IPS DF 6.9 (cell line): ENCODE data around the gene PIK3CD.

Source experiments
- DNase-seq: peaks from one replicate; pipeline ENCODE4 v3.0.0-alpha.2; 2013; ENCODE audit warnings: low read depth, low spot score
- H3K27ac ChIP-seq: one replicate; pipeline ENCODE4 v1.5.1; 2013; ENCODE audit warnings: low read length, control low read depth
- H3K27me3 ChIP-seq: 2 replicates; pipeline ENCODE4 v1.6.1; 2013; ENCODE audit warnings: mild to moderate bottlenecking, low read length; ENCODE audit not compliant: control insufficient read depth, insufficient read depth
- H3K36me3 ChIP-seq: 2 replicates; pipeline ENCODE4 v1.6.1; 2013; ENCODE audit warnings: low read length; ENCODE audit not compliant: control insufficient read depth, insufficient read depth
- H3K4me1 ChIP-seq: 2 replicates; pipeline ENCODE4 v1.6.1; 2013; ENCODE audit warnings: low read length; ENCODE audit not compliant: control insufficient read depth, insufficient read depth
- H3K4me3 ChIP-seq: 2 replicates; pipeline ENCODE4 v1.5.1; 2013; ENCODE audit warnings: mild to moderate bottlenecking, low read length
- H3K9me3 ChIP-seq: 2 replicates; pipeline ENCODE4 v1.6.1; 2013; ENCODE audit warnings: low read length, inconsistent platforms; ENCODE audit not compliant: control insufficient read depth, insufficient read depth
- WGBS: extraction: QIAGEN DNeasy Blood & Tissue Kit; methylation state at CpG from one replicate; pipeline ENCODE4 v1.1.7; 2013; ENCODE audit warnings: mixed read lengths, missing lambda C conversion rate; ENCODE audit not compliant: insufficient read length, insufficient coverage; 5-methylcytosine and 5-hydroxymethylcytosine counted together

Gene PIK3CD

DNA sequence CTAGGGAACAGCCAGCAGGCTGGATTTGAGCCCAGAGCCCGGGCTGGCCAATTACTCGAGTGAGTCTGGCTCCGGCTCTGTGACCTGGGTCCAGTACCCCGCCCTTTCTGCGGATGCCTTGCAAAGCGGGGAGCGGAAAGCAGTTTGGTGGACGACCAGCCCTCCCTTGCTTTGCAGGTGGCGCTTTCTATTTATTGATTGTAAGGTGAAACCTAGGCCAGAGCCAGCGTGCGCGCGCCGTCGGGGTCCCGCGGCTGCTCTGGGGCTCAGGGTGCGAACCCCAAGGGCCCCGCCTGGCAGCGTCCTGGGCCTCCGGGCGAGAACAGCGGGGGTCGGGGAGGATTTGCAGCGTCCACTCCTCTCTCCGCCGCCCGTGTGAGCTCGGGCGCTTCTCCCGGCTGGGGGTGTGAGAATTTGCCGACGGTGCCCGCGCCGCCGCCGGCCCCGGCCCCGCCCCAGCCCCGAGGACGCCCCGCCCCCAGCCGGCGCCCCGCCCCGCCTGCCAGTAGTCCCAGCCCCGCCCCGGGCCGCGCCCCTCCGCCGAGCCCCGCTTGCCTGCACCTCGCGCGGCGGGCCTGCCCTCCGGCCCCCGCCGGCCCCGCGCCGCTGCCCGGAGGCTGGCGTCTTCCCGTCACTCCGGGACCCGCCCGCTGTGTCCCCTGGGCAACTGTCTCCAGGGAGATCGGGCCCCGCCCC, 37.6 kb downstream of the PIK3CD start:
- Histone ChIP-seq H3K27ac (no peak overlapping the region), H3K4me3 (peak overlapping the region; percentile 62; the same call in 1 of the 2 replicates), H3K27me3 (peaks cover 6% of the 10 kb centered on the region; the same call in 1 of the 2 replicates), H3K36me3 (no peaks in the 10 kb centered on the region), H3K9me3 (no peaks in the 10 kb centered on the region), H3K4me1 (0 out of 2 replicates have a peak, but pooled peaks cover 2% of the 10 kb centered on the region)
- DNase-seq = peak; percentile 52
- WGBS = no CpG with 5 or more reads among the region's 72 CpGs

DNA sequence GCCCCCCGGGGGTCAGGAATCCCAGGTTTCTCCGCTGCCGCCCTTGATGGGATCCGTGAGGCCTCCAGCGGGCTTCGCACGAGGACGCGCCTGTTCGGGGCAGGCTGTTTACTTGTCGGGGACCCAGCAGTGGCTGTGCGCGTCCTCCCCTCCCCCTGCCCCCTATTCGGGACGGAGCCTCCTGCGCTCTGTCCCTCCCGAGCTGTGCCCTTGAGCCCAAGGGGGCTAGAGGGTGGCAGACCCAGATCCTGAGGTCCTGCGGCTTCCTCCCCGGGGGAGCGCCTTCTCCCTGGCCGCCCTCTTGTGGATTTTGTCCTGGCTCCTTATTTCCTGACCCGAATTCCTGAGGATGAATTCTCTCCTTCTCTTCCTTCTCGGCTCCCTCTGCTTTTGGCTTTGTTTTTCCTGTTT, 38.4 kb downstream of the PIK3CD start:
- H3K4me1 ChIP-seq = 0 out of 2 replicates have a peak, but pooled peaks cover 2% of the 10 kb centered on the region
- H3K4me3 ChIP-seq = peak overlapping the region; percentile 51
- no peak for DNase-seq
- H3K27ac ChIP-seq = no peak overlapping the region
- H3K27me3 ChIP-seq = peaks cover 6% of the 10 kb centered on the region; the same call in 1 of the 2 replicates
- no peaks in the 10 kb centered on the region for H3K9me3 ChIP-seq
- no CpG with 5 or more reads among the region's 23 CpGs for whole genome bisulfite sequencing
- H3K36me3 ChIP-seq = no peaks in the 10 kb centered on the region

GRCh38 chr1:9690440-9691107, 39.0 kb downstream of the PIK3CD start:
- DNase-seq = no peak
- Histone ChIP-seq H3K36me3 (no peaks in the 10 kb centered on the region), H3K9me3 (no peaks in the 10 kb centered on the region), H3K27ac (no peak overlapping the region), H3K4me1 (0 out of 2 replicates have a peak, but pooled peaks cover 2% of the 10 kb centered on the region), H3K4me3 (peak overlapping the region; percentile 51; the same call in 1 of the 2 replicates), H3K27me3 (peaks cover 6% of the 10 kb centered on the region; the same call in 1 of the 2 replicates)
- no CpG with 5 or more reads among the region's 14 CpGs for WGBS

DNA sequence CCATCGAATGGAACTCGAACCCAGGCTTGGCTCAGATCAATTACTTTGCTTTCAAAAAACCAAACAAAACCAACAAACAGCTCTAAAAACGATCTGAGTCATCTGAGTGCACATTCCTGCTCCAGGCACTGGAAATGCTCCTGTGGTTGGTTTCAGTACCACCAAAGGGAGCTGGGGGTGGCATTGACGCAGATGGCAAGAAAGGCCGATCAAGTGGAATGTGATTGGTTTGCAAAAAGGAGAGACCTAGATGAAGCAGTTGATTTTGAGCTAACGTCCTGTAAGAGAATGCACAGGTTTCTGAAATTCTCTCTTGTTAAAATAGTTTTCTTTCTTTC, 39.5 kb downstream of the PIK3CD start:
- Histone ChIP-seq H3K27me3 (peaks cover 6% of the 10 kb centered on the region; the same call in 1 of the 2 replicates), H3K27ac (no peak overlapping the region), H3K4me3 (no peak overlapping the region), H3K9me3 (no peaks in the 10 kb centered on the region), H3K4me1 (0 out of 2 replicates have a peak, but pooled peaks cover 2% of the 10 kb centered on the region), H3K36me3 (no peaks in the 10 kb centered on the region)
- DNase-seq = no peak
- no CpG with 5 or more reads among the region's 6 CpGs for WGBS

DNA sequence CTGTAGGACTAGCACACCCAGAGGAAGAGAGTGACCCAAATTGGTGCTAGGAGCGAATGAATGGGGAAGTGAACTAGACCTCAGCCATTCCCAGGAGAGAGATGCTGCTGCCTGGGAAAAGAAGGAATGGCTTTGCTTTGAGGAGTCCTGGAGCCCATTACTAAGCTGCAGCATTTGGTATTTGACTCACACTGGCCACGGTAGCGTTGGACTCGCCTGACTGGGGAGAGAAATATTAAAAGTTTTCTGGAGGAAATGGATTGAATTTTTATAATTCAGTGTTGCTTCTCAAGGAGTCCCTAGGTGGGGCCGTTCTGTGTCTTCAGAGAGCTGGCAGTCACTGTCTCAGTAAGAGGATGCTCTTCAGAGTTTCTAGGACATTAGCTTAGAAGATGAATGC, 40.2 kb downstream of the PIK3CD start:
- no peaks in the 10 kb centered on the region for H3K9me3 ChIP-seq
- H3K27me3 ChIP-seq = peaks cover 6% of the 10 kb centered on the region; the same call in 1 of the 2 replicates
- no peak overlapping the region for H3K4me3 ChIP-seq
- no peak for DNase-seq
- no peaks in the 10 kb centered on the region for H3K36me3 ChIP-seq
- 0 out of 2 replicates have a peak, but pooled peaks cover 2% of the 10 kb centered on the region for H3K4me1 ChIP-seq
- no peak overlapping the region for H3K27ac ChIP-seq
- no CpG with 5 or more reads among the region's 5 CpGs for whole genome bisulfite sequencing

- no peak for DNase-seq
- no peak overlapping the region for H3K27ac ChIP-seq
- no peaks in the 10 kb centered on the region for H3K4me1 ChIP-seq
- no peaks in the 10 kb centered on the region for H3K9me3 ChIP-seq
- no peaks in the 10 kb centered on the region for H3K27me3 ChIP-seq
- WGBS = no CpG with 5 or more reads among the region's 2 CpGs
- no peak overlapping the region for H3K4me3 ChIP-seq
- no peaks in the 10 kb centered on the region for H3K36me3 ChIP-seq
Observed at GRCh38 chr1:9696793-9697192, 45.3 kb downstream of the PIK3CD start.

GRCh38 chr1:9699361-9699760, 47.8 kb downstream of the PIK3CD start:
- H3K27ac ChIP-seq = no peak overlapping the region
- no peaks in the 10 kb centered on the region for H3K36me3 ChIP-seq
- DNase-seq = no peak
- H3K4me3 ChIP-seq = no peak overlapping the region
- H3K9me3 ChIP-seq = no peaks in the 10 kb centered on the region; the same call in 1 of the 2 replicates
- WGBS = no CpG with 5 or more reads among the region's 7 CpGs
- H3K4me1 ChIP-seq = no peaks in the 10 kb centered on the region
- no peaks in the 10 kb centered on the region for H3K27me3 ChIP-seq

DNA sequence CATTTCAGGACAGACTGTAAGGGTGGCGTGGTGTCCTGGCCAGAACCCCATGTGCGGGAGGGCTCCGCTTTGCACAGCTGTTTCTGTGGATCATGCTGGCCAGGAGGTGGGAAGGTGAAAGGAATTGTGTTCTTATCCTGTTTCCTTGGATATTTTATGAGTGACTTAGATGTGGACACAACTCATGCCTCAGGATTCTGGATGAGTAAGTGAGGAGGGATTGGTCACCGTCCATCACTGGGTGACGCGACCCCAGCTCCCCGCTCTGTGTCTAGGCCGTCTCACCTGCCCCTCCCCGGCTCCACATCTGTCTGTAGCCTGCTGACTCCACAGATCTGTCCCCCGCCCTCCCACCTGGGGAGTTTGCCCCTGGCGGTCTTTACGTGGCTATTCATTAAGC, 48.8 kb downstream of the PIK3CD start:
- Histone ChIP-seq H3K36me3 (no peaks in the 10 kb centered on the region), H3K9me3 (no peaks in the 10 kb centered on the region; the same call in 1 of the 2 replicates), H3K4me3 (no peak overlapping the region), H3K4me1 (no peaks in the 10 kb centered on the region), H3K27ac (no peak overlapping the region), H3K27me3 (no peaks in the 10 kb centered on the region)
- no CpG with 5 or more reads among the region's 12 CpGs for WGBS
- no peak for DNase-seq

DNA sequence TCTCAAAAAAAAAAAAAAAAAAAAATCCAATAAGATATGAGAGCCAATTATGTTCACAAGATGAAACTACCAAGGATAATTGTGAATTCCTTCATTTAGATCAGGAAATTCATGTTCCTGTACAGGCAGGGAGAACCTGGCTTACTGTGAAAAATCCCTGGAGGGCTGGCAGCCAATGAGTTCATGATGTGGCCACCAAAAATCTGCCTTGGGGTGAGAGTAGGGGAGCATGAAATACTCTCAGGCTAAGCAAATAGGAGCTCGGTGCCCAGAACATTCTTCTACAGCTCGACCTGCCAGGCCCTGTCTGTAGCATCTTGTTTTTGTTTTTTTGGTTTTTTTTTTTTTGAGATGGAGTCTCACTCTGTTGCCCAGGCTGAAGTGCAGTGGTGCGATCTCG, 50.1 kb downstream of the PIK3CD start:
- H3K27ac ChIP-seq = no peak overlapping the region
- H3K4me3 ChIP-seq = no peak overlapping the region
- H3K9me3 ChIP-seq = no peaks in the 10 kb centered on the region; the same call in 1 of the 2 replicates
- H3K36me3 ChIP-seq = no peaks in the 10 kb centered on the region
- DNase-seq = no peak
- H3K4me1 ChIP-seq = no peaks in the 10 kb centered on the region
- WGBS = no CpG with 5 or more reads among the region's 4 CpGs
- H3K27me3 ChIP-seq = no peaks in the 10 kb centered on the region

DNA sequence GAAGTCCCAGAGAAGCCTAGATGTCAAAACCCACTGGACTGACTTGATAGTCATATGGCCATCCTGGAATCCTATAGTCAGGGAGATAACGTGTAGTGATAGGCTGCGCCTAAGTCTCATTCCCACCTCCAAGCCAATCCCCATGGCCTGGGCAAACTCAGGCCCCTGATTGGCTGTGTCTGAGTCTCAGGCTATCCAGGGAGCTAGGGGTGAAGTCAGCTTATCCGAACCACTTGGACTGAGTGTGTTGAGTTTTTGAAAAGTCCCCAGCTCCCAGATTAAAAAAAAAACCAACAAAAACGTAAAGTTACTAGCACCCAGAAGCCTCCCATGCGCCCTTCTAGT, 51.6 kb downstream of the PIK3CD start:
- WGBS = no CpG with 5 or more reads among the region's 5 CpGs
- Histone ChIP-seq H3K27ac (no peak overlapping the region), H3K9me3 (no peaks in the 10 kb centered on the region; the same call in 1 of the 2 replicates), H3K27me3 (no peaks in the 10 kb centered on the region), H3K36me3 (no peaks in the 10 kb centered on the region), H3K4me1 (no peaks in the 10 kb centered on the region), H3K4me3 (no peak overlapping the region)
- no peak for DNase-seq
